HFF-Myc (cell line): ENCODE measurements around the gene TNFRSF25.

ENCODE experiments used
- DNase-seq: peaks from one replicate; pipeline ENCODE4 v3.0.0-alpha.2; 2011; ENCODE audit warnings: low read depth; ENCODE audit errors: extremely low read depth
- H3K4me3 ChIP-seq: replicated peaks from 2 replicates; pipeline ENCODE4 v1.5.1; 2011; ENCODE audit warnings: low read depth, mild to moderate bottlenecking, control low read depth, low read length
- TF ChIP-seq, protein P1 (sequence below): IDR thresholded peaks from 2 replicates; pipeline ENCODE4 v1.5.1; 2012; ENCODE audit warnings: mild to moderate bottlenecking, low read depth, low read length, control low read depth; ENCODE audit errors: missing control alignments

Gene TNFRSF25

DNA sequence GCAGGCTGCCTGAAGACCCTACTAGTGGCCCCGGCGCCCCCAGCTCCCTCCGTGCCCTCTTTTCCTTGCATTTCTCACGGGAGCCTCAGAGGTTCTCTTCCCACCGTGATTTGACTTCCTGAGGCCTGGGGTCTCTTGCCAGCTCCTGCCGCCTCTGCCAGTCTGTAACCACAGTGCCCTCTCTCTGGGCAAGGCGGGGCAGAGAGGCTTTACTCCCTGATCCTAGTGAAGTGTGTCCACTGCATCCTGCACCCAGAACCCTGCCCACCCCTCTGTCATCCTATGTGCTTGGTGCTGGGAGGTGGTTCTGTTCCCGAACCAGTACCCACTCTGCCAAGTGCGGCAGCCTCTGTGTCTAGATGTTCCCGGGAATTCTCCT is 39.0 kb downstream of the TNFRSF25 start:
- TF ChIP-seq, protein P1, sequence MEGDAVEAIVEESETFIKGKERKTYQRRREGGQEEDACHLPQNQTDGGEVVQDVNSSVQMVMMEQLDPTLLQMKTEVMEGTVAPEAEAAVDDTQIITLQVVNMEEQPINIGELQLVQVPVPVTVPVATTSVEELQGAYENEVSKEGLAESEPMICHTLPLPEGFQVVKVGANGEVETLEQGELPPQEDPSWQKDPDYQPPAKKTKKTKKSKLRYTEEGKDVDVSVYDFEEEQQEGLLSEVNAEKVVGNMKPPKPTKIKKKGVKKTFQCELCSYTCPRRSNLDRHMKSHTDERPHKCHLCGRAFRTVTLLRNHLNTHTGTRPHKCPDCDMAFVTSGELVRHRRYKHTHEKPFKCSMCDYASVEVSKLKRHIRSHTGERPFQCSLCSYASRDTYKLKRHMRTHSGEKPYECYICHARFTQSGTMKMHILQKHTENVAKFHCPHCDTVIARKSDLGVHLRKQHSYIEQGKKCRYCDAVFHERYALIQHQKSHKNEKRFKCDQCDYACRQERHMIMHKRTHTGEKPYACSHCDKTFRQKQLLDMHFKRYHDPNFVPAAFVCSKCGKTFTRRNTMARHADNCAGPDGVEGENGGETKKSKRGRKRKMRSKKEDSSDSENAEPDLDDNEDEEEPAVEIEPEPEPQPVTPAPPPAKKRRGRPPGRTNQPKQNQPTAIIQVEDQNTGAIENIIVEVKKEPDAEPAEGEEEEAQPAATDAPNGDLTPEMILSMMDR = no peak
- no peak for DNase-seq

GRCh38 chr1:6426277-6426971 is 39.5 kb downstream of the TNFRSF25 start:
- no peak overlapping the region for H3K4me3 ChIP-seq
- TF ChIP-seq, protein P1 = no peak

More for the DNA sequence above, 39.0 kb downstream of the TNFRSF25 start:
- no peak overlapping the region for H3K4me3 ChIP-seq

DNA sequence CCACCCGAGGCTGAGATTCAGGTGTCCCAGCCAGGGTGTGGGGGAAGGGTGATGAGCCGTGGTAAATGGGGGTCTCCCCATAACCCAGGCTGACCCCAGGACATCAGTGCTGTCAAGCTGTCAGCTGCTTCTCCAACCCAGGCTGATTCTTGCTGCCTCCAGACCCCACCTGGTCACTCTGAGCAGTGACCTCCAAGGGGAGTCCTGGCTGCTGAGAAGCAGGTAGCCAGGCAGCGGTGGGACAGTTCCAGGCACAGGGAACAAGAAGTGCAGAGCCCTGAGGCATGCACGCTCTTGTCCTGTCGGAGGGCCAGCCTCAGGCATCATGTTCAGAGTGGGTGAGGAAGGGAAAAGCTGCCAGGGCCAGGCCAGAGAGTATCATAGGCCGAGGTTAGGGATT is 40.3 kb downstream of the TNFRSF25 start:
- TF ChIP-seq, protein P1 = no peak
- H3K4me3 ChIP-seq = no peak overlapping the region
- DNase-seq = no peak

More at GRCh38 chr1:6426277-6426971, 39.5 kb downstream of the TNFRSF25 start:
- no peak for DNase-seq

DNA sequence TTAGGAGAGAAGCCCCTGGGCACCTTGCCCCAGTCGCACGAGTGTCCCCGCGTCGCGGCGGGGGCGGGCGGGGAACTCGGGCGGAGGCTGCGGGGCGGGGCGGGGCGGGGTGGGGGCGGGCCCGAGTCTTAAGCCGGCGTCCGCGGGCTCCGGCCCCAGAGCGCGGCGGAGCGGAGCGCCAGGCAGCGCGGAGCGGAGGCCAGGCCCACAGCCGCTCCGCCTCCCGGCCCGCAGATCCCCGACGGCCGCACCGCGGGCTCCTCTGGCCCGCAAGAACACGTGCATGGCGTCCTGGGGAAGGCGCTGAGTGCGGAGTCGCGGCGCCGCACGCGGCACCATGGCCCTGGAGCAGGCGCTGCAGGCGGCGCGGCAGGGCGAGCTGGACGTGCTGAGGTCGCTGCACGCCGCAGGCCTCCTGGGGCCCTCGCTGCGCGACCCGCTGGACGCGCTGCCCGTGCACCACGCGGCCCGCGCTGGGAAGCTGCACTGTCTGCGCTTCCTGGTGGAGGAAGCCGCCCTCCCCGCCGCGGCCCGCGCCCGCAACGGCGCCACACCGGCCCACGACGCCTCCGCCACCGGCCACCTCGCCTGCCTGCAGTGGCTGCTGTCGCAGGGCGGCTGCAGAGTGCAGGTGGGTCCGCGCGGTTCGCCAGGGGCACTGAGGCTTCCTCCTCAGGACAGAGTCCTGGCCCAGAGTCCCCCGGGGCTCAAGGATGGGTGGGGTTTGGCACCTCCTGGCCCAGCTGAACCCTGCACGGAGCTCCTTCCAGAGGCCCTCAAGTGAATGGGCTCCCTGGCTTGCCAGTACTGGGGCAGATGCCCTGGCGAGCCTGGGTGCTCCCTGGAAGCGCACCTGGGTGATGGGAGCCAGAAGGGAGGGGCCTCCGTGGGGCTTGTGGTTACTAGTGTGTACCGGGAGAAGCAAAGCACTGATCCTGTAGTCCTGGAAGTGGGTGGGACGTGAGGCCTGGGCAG is 41.1 kb downstream of the TNFRSF25 start, which contains the start of gene ESPN:
ESPN (plus strand) TSS at position 158 of the 975 bp plus-strand sequence; CDS start at position 338, 180 bp downstream.
- DNase-seq = no peak
- no peak within 1 kb of the TSS for H3K4me3 ChIP-seq
- TF ChIP-seq, protein P1 = no peak

DNA sequence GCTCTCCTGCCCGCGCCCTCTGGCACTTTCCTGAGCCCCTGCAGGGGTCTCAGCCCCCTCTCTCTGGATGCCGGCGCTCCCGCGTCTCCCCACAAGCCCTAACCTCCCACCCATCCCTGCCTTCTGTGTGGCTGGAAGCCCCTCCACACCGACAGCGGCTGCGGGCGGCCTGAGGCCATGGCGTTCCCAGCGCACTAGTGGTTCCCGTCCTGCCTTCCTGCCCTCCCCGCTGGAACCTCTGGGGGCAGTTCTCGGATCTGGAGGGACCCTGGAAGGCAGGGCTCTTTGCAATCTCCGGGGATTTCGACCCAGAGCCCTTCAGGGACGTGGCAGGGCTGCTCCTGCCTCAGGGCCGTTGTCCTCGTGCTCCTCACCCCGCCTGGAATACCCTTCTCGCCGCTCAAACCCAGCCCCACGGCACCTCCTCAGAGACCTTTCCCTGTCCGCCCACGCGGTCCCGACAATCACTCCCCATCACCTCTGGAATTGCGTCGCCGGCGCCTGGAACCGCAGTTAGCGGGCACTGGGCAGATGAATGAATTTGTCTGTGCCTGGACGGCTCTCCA is 41.9 kb downstream of the TNFRSF25 start:
- no peak for DNase-seq
- TF ChIP-seq, protein P1 = no peak
- no peak overlapping the region for H3K4me3 ChIP-seq

DNA sequence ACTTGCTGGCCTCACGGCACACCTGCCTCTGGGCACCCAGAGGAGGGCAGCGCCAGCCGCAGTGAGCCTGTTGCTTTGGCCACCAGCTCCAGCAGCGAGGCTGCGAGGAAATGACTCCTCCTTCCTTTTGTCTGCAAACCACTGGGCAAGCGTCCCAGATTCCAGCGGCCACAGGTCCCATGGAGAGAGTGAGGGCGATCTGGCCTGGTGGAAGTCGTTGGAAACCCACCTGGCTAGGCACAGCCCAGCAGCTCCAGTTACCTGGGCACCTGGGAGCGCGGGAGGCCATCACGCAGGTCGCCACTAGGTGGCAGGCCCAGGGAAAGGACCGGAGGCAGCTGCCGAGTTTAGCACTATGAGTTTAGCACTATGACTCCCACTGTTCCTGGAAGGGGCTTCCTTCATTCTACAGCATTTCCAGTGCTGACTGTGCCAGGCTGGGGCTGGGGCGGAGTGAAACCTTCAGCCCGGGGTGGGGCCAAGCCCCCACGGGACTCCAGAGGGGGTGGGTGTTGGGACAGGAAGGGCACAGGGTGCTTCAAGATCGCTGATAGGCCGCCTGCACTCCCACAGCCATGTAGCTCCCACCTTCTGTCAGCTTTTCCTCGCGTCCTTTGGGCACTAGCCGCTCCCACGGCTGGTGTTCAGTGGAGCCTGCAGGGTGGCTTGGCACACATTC is 42.5 kb downstream of the TNFRSF25 start:
- no peak for DNase-seq
- TF ChIP-seq, protein P1 = peak; percentile 80

More for the DNA sequence above, 42.5 kb downstream of the TNFRSF25 start:
- no peak overlapping the region for H3K4me3 ChIP-seq
